DOHH2 (cell line): Measurements from ENCODE around the gene HNRNPLL.

ENCODE experiments used
- H3F3A ChIP-seq: fragments of 200-600 bp; sonication (generic), shearing (Covaris generic); 2 replicates; pipeline ENCODE4 v1.6.0; 2016; ENCODE audit warnings: antibody characterized with exemption, mild to moderate bottlenecking; ENCODE audit not compliant: control insufficient read depth, insufficient read depth
- H3K27ac ChIP-seq: fragments of 200-600 bp; sonication (generic); 2 replicates; pipeline ENCODE4 v1.5.1; 2014; ENCODE audit warnings: low read depth, mild to moderate bottlenecking, low read length, moderate library complexity
- H3K27me3 ChIP-seq: fragments of 200-600 bp; sonication (generic); 2 replicates; pipeline ENCODE4 v1.6.1; 2014; ENCODE audit warnings: mild to moderate bottlenecking, low read length, mixed read lengths; ENCODE audit not compliant: control insufficient read depth
- H3K36me3 ChIP-seq: fragments of 200-600 bp; sonication (generic); 2 replicates; pipeline ENCODE4 v1.6.1; 2014; ENCODE audit warnings: mild to moderate bottlenecking, low read length, moderate library complexity, mixed read lengths; ENCODE audit not compliant: control insufficient read depth
- H3K4me1 ChIP-seq: fragments of 200-600 bp; sonication (generic); 2 replicates; pipeline ENCODE4 v1.6.1; 2014; ENCODE audit warnings: mild to moderate bottlenecking, low read length, mixed read lengths; ENCODE audit not compliant: control insufficient read depth
- H3K4me2 ChIP-seq: fragments of 200-600 bp; sonication (generic); 2 replicates; pipeline ENCODE4 v1.6.0; 2014; ENCODE audit warnings: mild to moderate bottlenecking, low read length, moderate library complexity
- H3K4me3 ChIP-seq: fragments of 200-600 bp; sonication (generic); 2 replicates; pipeline ENCODE4 v1.5.1; 2014; ENCODE audit warnings: mild to moderate bottlenecking, low read length, mixed read lengths
- H3K79me2 ChIP-seq: fragments of 200-600 bp; sonication (generic); 2 replicates; pipeline ENCODE4 v1.6.1; 2014; ENCODE audit warnings: mild to moderate bottlenecking, low read length, mixed read lengths; ENCODE audit not compliant: control insufficient read depth
- H3K9me2 ChIP-seq: fragments of 200-600 bp; sonication (generic); replicated peaks from 2 replicates; pipeline ENCODE4 v1.6.1; 2014; ENCODE audit warnings: mild to moderate bottlenecking, low read length, mixed read lengths; ENCODE audit not compliant: control insufficient read depth
- H3K9me3 ChIP-seq: fragments of 200-600 bp; sonication (generic); 2 replicates; pipeline ENCODE4 v1.6.1; 2014; ENCODE audit warnings: antibody characterized with exemption, low read length, mixed read lengths; ENCODE audit not compliant: control insufficient read depth, insufficient read depth
- H4K20me1 ChIP-seq: fragments of 200-600 bp; sonication (generic); 2 replicates; pipeline ENCODE4 v1.6.0; 2014; ENCODE audit warnings: low read depth, mild to moderate bottlenecking, antibody characterized with exemption, low read length, moderate library complexity; ENCODE audit not compliant: control insufficient read depth, insufficient read depth
- CTCF ChIP-seq: fragments of 200-600 bp; sonication (generic); IDR thresholded peaks from one replicate; pipeline ENCODE4 v1.5.1; 2014; ENCODE audit warnings: antibody characterized with exemption, mild to moderate bottlenecking, low read depth, low read length; ENCODE audit not compliant: poor library complexity, severe bottlenecking
- EZH2phosphoT487 ChIP-seq: fragments of 200-600 bp; sonication (generic); IDR thresholded peaks from 2 replicates; pipeline ENCODE4 v1.6.1; 2017; ENCODE audit warnings: borderline replicate concordance, mild to moderate bottlenecking, antibody characterized with exemption, low read length, moderate library complexity, mixed read lengths

HNRNPLL gene

GRCh38 chr2:38551746-38552145 is 51.0 kb downstream of the HNRNPLL start:
- H3K4me1 ChIP-seq, result no peaks in the 10 kb centered on the region
- TF ChIP-seq EZH2phosphoT487 (no peak), CTCF (no peak)
- H3F3A ChIP-seq, result no peaks in the 10 kb centered on the region
- H3K27me3 ChIP-seq, result peaks cover 9% of the 10 kb centered on the region
- no peaks in the 10 kb centered on the region for H3K9me3 ChIP-seq
- no peaks in the 10 kb centered on the region for H4K20me1 ChIP-seq
- H3K4me3 ChIP-seq, result no peak overlapping the region
- H3K9me2 ChIP-seq, result no peaks in the 10 kb centered on the region
- no peak overlapping the region for H3K27ac ChIP-seq
- H3K36me3 ChIP-seq, result no peaks in the 10 kb centered on the region
- no peaks in the 10 kb centered on the region for H3K79me2 ChIP-seq
- H3K4me2 ChIP-seq, result no peak overlapping the region

DNA sequence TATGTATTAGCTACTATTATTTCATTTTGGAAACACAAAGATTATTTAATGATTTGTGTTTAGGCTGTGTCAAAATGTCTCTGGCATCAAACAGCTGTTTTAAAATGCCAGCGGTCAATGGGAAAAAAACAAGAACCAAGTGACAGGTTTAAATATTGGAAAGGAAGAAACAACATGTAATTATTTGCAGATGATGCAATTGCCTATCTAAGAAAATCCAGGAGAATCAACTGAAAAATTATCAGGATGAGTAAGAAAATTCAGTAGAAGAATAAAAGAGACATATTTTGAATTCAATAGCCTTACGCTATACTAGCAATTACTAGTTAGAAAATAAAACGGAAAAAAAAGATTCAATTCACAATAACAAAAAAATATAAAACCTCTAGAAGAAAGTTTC is 51.6 kb downstream of the HNRNPLL start:
- no peaks in the 10 kb centered on the region for H3K9me3 ChIP-seq
- no peaks in the 10 kb centered on the region for H3K79me2 ChIP-seq
- no peak overlapping the region for H3K4me2 ChIP-seq
- no peaks in the 10 kb centered on the region for H3F3A ChIP-seq
- H3K27me3 ChIP-seq, result peaks cover 5% of the 10 kb centered on the region
- H4K20me1 ChIP-seq, result no peaks in the 10 kb centered on the region
- no peaks in the 10 kb centered on the region for H3K36me3 ChIP-seq
- H3K27ac ChIP-seq, result no peak overlapping the region
- no peak for TF ChIP-seq CTCF
- no peak for TF ChIP-seq EZH2phosphoT487
- H3K4me1 ChIP-seq, result no peaks in the 10 kb centered on the region
- H3K9me2 ChIP-seq, result no peaks in the 10 kb centered on the region
- H3K4me3 ChIP-seq, result no peak overlapping the region

DNA sequence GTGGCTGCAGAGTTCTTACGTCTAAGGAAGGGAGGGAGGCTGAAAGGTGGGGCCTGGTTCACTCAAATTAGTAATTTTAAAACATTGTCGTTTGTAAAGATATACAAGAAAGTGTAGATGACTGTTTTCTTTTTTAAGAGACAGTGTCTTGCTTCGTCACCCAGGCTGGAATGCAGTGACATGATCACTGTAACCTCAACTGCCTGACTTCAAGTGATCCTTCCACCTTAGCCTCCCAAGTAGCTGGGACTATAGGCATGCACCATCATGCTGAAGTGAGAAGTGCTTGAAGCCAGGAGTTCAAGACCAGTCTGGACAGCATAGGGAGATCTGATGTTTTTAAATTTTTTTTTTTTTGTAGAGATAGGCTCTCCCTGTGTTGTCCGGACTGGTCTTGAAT is 52.9 kb downstream of the HNRNPLL start:
- Histone ChIP-seq H3K4me1 (no peaks in the 10 kb centered on the region), H3K27ac (no peak overlapping the region), H3K4me3 (no peak overlapping the region), H3K4me2 (no peak overlapping the region), H3K36me3 (no peaks in the 10 kb centered on the region), H3K79me2 (no peaks in the 10 kb centered on the region), H3F3A (no peaks in the 10 kb centered on the region), H3K9me2 (no peaks in the 10 kb centered on the region), H3K27me3 (peaks cover 5% of the 10 kb centered on the region), H4K20me1 (no peaks in the 10 kb centered on the region), H3K9me3 (no peaks in the 10 kb centered on the region)
- TF ChIP-seq EZH2phosphoT487, result no peak
- TF ChIP-seq CTCF, result no peak
